Activated CD4-positive, alpha-beta T cell treated with anti-CD3 and anti-CD28 coated beads, Interleukin-2, amount 10 ng/mL, durations not matched to agents 24 days and 14 days (primary cell): ENCODE data around the gene MAN2A1. TPM values are rescaled to one million over a fixed set of nuclear protein-coding genes. Genes with fewer than 3 reads are reported as not detected.

Source experiments
- DNase-seq: peaks from one replicate; pipeline ENCODE4 v3.0.0; 2022
- H3K27ac Mint-ChIP-seq: one replicate; pipeline ENCODE4 v1.8.0; 2022; ENCODE audit warnings: mild to moderate bottlenecking, mixed read lengths
- H3K27me3 Mint-ChIP-seq: one replicate; pipeline ENCODE4 v1.8.0; 2022; ENCODE audit warnings: mixed read lengths
- H3K36me3 Mint-ChIP-seq: one replicate; pipeline ENCODE4 v1.8.0; 2022; ENCODE audit warnings: low read depth, mild to moderate bottlenecking, mixed read lengths
- H3K4me1 Mint-ChIP-seq: one replicate; pipeline ENCODE4 v1.8.0; 2021; ENCODE audit warnings: mixed read lengths
- H3K4me3 Mint-ChIP-seq: one replicate; pipeline ENCODE4 v1.8.0; 2022; ENCODE audit warnings: mild to moderate bottlenecking, moderate library complexity, mixed read lengths
- H3K9me3 Mint-ChIP-seq: one replicate; pipeline ENCODE4 v1.8.0; 2021; ENCODE audit warnings: mixed read lengths
- intact Hi-C: fragments of 100-400 bp; cut with micrococcal nuclease; formaldehyde crosslinking; loops from one replicate; pipeline ENCODE4 v1.15.1; 2023
- total RNA-seq: library from RNA; stranded (reverse); gene quantifications from 2 replicates; pipeline ENCODE4 v1.2.3, GENCODE V29; 2022

MAN2A1 gene
- total RNA-seq, 1 donor from 2014 or later: 32.9 TPM

DNA sequence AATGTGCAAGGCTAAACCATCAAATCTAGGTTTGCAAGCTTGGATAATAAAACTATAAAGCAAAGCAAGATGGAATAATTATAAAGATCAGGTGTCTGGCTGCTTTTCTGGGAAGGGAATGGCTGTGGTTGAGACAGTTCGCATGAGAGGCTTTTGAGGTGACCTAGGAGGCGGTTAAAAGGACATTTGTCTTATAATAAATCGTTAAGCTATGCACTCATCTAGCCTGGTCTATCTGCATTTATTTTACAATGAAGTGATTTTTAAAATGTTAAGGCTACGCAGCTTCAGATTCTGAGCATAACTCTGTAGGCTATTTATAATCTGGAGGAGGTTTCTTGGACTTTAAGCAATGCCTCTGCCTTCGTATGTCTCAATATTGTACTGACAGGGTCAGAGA, 29.4 kb upstream of the MAN2A1 start:
- DNase-seq: no peak
- peaks cover 17% of the 10 kb centered on the region for H3K4me1 Mint-ChIP-seq
- no peaks in the 10 kb centered on the region for H3K36me3 Mint-ChIP-seq
- H3K9me3 Mint-ChIP-seq: no peaks in the 10 kb centered on the region
- intact Hi-C loops: no loop called here
- H3K27ac Mint-ChIP-seq: no peak overlapping the region
- H3K27me3 Mint-ChIP-seq: peaks cover 19% of the 10 kb centered on the region
- H3K4me3 Mint-ChIP-seq: no peak overlapping the region

DNA sequence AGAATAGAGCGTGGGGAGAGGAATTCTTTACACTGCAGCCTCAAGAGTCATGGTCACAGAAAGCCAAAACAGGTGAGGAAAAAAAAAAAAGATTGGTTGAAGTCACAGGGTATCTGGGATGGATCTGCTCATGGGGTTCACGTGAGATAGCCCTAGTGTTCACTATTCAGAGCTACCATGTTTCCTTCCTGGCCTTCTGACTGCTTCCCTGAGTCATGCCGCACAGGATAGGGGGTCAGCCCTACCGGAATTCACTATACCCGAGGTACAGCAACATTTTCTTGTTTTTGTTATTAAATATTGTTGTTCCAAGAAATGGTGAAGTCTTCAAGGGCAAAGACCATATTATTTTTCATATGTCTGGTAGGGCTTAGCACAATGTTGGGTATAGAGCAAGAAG, 21.5 kb upstream of the MAN2A1 start:
- H3K27ac Mint-ChIP-seq: no peak overlapping the region
- intact Hi-C loops: no loop called here
- DNase-seq: no peak
- H3K27me3 Mint-ChIP-seq: peaks cover 13% of the 10 kb centered on the region
- H3K36me3 Mint-ChIP-seq: no peaks in the 10 kb centered on the region
- peaks cover 9% of the 10 kb centered on the region for H3K9me3 Mint-ChIP-seq
- no peak overlapping the region for H3K4me3 Mint-ChIP-seq
- H3K4me1 Mint-ChIP-seq: no peaks in the 10 kb centered on the region

- Mint-ChIP-seq H3K4me1 (no peaks in the 10 kb centered on the region), H3K9me3 (peaks cover 9% of the 10 kb centered on the region), H3K36me3 (no peaks in the 10 kb centered on the region), H3K4me3 (no peak overlapping the region), H3K27ac (no peak overlapping the region), H3K27me3 (peaks cover 15% of the 10 kb centered on the region)
- intact Hi-C loops: no loop called here
- DNase-seq: no peak
Observed at GRCh38 chr5:109668668-109669422, 20.9 kb upstream of the MAN2A1 start.

DNA sequence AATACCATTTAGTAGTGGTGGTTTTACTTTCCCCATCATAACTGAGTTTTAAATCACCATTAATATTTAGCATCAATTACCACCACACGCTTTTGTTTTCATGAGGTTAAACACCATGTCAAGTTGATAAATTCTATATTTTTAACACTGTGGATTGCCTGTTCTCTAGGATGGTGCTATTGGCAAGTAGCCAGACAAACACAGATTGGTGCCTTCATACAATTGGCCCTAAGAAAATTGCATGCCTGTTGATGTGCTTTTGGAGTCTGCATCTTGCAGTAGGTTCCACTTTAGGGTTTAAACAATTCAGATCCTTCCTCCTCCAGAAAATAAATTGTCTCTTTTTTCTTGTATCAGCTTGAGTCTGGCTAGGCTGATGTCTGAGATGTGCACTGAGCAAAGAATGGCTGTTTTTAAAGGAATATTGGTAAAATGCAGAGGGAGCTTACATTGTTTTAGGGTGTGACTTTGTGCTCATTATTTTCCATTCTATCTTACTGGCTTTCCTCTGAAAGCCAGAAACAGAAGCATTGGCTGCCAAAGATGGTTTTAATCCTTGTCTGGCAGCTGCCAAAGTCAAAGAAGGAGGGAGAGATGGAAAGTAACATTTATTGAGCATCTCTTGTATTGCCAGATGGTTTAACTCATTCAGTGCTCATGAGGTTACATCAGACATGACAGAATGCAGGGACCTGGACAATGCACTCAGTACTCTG, 19.6 kb upstream of the MAN2A1 start:
- intact Hi-C loops: no loop called here
- DNase-seq: no peak
- no peak overlapping the region for H3K4me3 Mint-ChIP-seq
- no peaks in the 10 kb centered on the region for H3K4me1 Mint-ChIP-seq
- H3K27ac Mint-ChIP-seq: no peak overlapping the region
- H3K27me3 Mint-ChIP-seq: peaks cover 14% of the 10 kb centered on the region
- peaks cover 9% of the 10 kb centered on the region for H3K9me3 Mint-ChIP-seq
- no peaks in the 10 kb centered on the region for H3K36me3 Mint-ChIP-seq

DNA sequence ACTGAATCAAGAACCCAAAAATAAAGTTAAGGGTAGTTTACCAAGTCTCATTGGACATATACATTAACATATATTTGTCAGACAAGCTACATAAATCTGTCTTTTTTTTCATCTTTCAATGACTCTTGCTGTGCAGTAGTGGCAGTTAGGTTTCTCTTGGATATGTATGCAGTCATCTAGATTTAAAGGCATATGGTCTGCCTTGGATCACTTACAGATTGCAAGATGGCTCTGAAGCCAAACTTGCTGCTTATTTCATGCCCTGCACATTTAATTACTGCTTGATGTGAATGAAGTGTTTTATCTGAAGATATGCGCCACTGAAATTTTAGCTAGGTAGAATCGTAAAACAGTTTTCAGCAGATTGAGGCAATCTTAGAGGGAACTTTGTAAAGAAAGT, 18.6 kb upstream of the MAN2A1 start:
- peaks cover 9% of the 10 kb centered on the region for H3K9me3 Mint-ChIP-seq
- no peak overlapping the region for H3K4me3 Mint-ChIP-seq
- H3K27ac Mint-ChIP-seq: no peak overlapping the region
- intact Hi-C loops: no loop called here
- no peaks in the 10 kb centered on the region for H3K4me1 Mint-ChIP-seq
- H3K27me3 Mint-ChIP-seq: peaks cover 17% of the 10 kb centered on the region
- DNase-seq: no peak
- no peaks in the 10 kb centered on the region for H3K36me3 Mint-ChIP-seq

GRCh38 chr5:109674596-109674995, 15.1 kb upstream of the MAN2A1 start:
- intact Hi-C loops: no loop called here
- H3K27me3 Mint-ChIP-seq: peaks cover 28% of the 10 kb centered on the region

GRCh38 chr5:109676920-109677319, 12.8 kb upstream of the MAN2A1 start:
- no peak for DNase-seq
- no peaks in the 10 kb centered on the region for H3K9me3 Mint-ChIP-seq
- H3K4me3 Mint-ChIP-seq: no peak overlapping the region
- intact Hi-C loops: no loop called here
- H3K27ac Mint-ChIP-seq: no peak overlapping the region
- H3K27me3 Mint-ChIP-seq: peaks cover 23% of the 10 kb centered on the region
- H3K4me1 Mint-ChIP-seq: no peaks in the 10 kb centered on the region
- H3K36me3 Mint-ChIP-seq: no peaks in the 10 kb centered on the region

More at GRCh38 chr5:109674596-109674995, 15.1 kb upstream of the MAN2A1 start:
- Mint-ChIP-seq H3K36me3 (no peaks in the 10 kb centered on the region), H3K27ac (no peak overlapping the region), H3K4me1 (no peaks in the 10 kb centered on the region), H3K4me3 (no peak overlapping the region), H3K9me3 (no peaks in the 10 kb centered on the region)
- no peak for DNase-seq

- no peaks in the 10 kb centered on the region for H3K36me3 Mint-ChIP-seq
- intact Hi-C loops: no loop called here
- no peaks in the 10 kb centered on the region for H3K4me1 Mint-ChIP-seq
- H3K9me3 Mint-ChIP-seq: no peaks in the 10 kb centered on the region
- no peak overlapping the region for H3K27ac Mint-ChIP-seq
- DNase-seq: no peak
- peaks cover 28% of the 10 kb centered on the region for H3K27me3 Mint-ChIP-seq
- H3K4me3 Mint-ChIP-seq: no peak overlapping the region
Observed at GRCh38 chr5:109678447-109678846, 11.3 kb upstream of the MAN2A1 start.

DNA sequence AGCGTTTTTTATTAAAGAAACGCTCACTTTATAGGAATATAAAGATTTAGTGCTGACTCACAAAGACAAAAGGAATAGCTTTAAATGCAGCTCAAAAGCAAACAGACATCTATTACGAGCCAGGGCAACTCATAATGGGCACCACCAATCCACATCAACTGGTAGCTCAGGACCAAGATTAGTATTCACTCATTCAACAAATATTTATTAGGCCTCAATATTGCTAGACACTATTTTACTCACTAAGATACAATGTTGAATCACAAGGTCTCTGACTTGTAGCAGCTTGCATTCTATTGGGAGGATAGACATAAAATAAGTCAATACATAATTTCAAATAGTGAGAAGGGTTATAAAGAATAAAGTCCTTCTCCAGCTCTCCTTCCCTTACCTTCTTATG, 8.0 kb upstream of the MAN2A1 start:
- no peak for DNase-seq
- Mint-ChIP-seq H3K36me3 (no peaks in the 10 kb centered on the region), H3K4me3 (no peak overlapping the region), H3K4me1 (no peaks in the 10 kb centered on the region), H3K27ac (no peak overlapping the region), H3K27me3 (peaks cover 25% of the 10 kb centered on the region), H3K9me3 (no peaks in the 10 kb centered on the region)
- intact Hi-C loops: no loop called here

GRCh38 chr5:109682383-109682782, 7.3 kb upstream of the MAN2A1 start:
- Mint-ChIP-seq H3K4me3 (no peak overlapping the region), H3K4me1 (no peaks in the 10 kb centered on the region), H3K9me3 (no peaks in the 10 kb centered on the region), H3K27ac (no peak overlapping the region), H3K36me3 (no peaks in the 10 kb centered on the region), H3K27me3 (peaks cover 19% of the 10 kb centered on the region)
- no peak for DNase-seq
- intact Hi-C loops: no loop called here

GRCh38 chr5:109685916-109686315, 3.8 kb upstream of the MAN2A1 start:
- intact Hi-C loops: no loop called here

DNA sequence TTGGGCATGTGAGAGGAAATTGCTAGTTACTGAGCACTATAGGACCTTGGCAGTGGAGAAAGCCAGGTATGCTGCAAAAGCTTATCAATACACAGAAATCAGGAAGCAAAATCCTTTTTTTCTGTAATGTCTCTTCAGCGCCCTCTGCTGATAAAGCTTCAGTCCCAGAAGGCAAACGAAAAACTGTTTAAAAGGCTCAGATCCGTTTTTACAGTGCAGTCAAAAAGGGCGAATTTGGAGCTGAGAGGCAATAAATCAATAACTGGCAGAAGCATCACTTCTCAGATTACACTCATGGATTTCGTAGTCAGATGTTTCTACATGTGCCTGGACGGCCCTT, 1.1 kb upstream of the MAN2A1 start:
- H3K27ac Mint-ChIP-seq: peak overlapping the region; percentile 95
- H3K4me1 Mint-ChIP-seq: peaks cover 30% of the 10 kb centered on the region
- H3K36me3 Mint-ChIP-seq: peaks cover 8% of the 10 kb centered on the region
- H3K9me3 Mint-ChIP-seq: peaks cover 6% of the 10 kb centered on the region
- intact Hi-C loops: loop anchor here (2.0 kb wide), 2 partner anchors 1050 to 1308 kb away; partner anchors contain the start of gene SLC25A46
- peak; percentile 78 for DNase-seq
- peak overlapping the region; percentile 93 for H3K4me3 Mint-ChIP-seq
- H3K27me3 Mint-ChIP-seq: peaks cover 6% of the 10 kb centered on the region

More at GRCh38 chr5:109685916-109686315, 3.8 kb upstream of the MAN2A1 start:
- peaks cover 3% of the 10 kb centered on the region for H3K4me1 Mint-ChIP-seq
- H3K4me3 Mint-ChIP-seq: no peak overlapping the region
- peaks cover 6% of the 10 kb centered on the region for H3K9me3 Mint-ChIP-seq
- peaks cover 14% of the 10 kb centered on the region for H3K27me3 Mint-ChIP-seq
- H3K27ac Mint-ChIP-seq: no peak overlapping the region
- no peak for DNase-seq
- no peaks in the 10 kb centered on the region for H3K36me3 Mint-ChIP-seq

GRCh38 chr5:109688970-109689739, 572 bp upstream of the MAN2A1 start:
- peaks cover 8% of the 10 kb centered on the region for H3K36me3 Mint-ChIP-seq
- peak; percentile 94 for DNase-seq
- peaks cover 6% of the 10 kb centered on the region for H3K9me3 Mint-ChIP-seq
- intact Hi-C loops: loop anchor here (1.0 to 2.0 kb wide), 5 partner anchors 279 to 1308 kb away; partner anchors contain the start of gene SLC25A46
- peaks cover 5% of the 10 kb centered on the region for H3K27me3 Mint-ChIP-seq
- peaks cover 35% of the 10 kb centered on the region for H3K4me1 Mint-ChIP-seq
- peak overlapping the region; percentile 95 for H3K27ac Mint-ChIP-seq
- H3K4me3 Mint-ChIP-seq: peak overlapping the region; percentile 93
